ENCODE results near the gene TSPOAP1.

GRCh38 chr17:58333736-58334207 lies 5.2 kb upstream of the TSPOAP1 start:
- TF ChIP-seq POLR2A (IDR thresholded peaks at IDR 0.05) (no peak), CTCF (IDR thresholded peaks at IDR 0.05) (no peak), POLR2AphosphoS5 (IDR thresholded peaks at IDR 0.05) (no peak)
